Prostate gland (tissue), 2 donors: ENCODE data around the gene PCDHGA7.

ENCODE experiments used
- POLR2A ChIP-seq: fragments of 450-650 bp; IDR thresholded peaks from one replicate; pipeline ENCODE4 v1.6.1; 2016; ENCODE audit warnings: antibody characterized with exemption, mild to moderate bottlenecking
- POLR2AphosphoS5 ChIP-seq: sonication (generic); formaldehyde crosslinking; IDR thresholded peaks from one replicate; pipeline ENCODE4 v1.6.1; 2017; ENCODE audit warnings: antibody characterized with exemption
- TF ChIP-seq, protein P1 (sequence below), 4 experiments: fragments of 200-600 bp in 2 of 4; fragments of 450-650 bp in 2 of 4; sonication (generic) in 2 of 4; IDR thresholded peaks; 1 replicate in 3 of 4; 2 replicates in 1 of 4; pipeline ENCODE4 v1.5.1; 2016 to 2019; ENCODE audit warnings: antibody characterized with exemption in 4 of 4, mild to moderate bottlenecking in 2 of 4, moderate library complexity in 2 of 4

DNA sequence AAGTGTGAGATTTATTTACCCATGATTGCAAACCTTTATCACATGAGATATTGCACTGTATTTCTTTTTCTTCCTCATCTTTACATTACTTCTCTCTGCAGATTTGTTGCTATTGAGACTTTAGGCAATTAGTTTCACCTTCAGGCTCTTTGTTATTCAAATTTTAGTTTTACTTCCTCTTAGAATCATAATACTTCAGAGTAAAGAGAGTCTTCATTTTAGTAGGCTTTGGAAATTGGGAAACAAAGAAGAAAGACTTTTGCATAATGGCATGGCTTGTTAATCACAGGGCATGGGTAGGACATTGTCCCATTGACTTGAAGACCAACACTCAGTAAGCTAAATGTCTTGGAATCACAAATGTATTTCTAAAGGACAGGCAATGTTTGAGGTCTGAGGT is 19.8 kb upstream of the PCDHGA7 start:
- TF ChIP-seq, protein P1, sequence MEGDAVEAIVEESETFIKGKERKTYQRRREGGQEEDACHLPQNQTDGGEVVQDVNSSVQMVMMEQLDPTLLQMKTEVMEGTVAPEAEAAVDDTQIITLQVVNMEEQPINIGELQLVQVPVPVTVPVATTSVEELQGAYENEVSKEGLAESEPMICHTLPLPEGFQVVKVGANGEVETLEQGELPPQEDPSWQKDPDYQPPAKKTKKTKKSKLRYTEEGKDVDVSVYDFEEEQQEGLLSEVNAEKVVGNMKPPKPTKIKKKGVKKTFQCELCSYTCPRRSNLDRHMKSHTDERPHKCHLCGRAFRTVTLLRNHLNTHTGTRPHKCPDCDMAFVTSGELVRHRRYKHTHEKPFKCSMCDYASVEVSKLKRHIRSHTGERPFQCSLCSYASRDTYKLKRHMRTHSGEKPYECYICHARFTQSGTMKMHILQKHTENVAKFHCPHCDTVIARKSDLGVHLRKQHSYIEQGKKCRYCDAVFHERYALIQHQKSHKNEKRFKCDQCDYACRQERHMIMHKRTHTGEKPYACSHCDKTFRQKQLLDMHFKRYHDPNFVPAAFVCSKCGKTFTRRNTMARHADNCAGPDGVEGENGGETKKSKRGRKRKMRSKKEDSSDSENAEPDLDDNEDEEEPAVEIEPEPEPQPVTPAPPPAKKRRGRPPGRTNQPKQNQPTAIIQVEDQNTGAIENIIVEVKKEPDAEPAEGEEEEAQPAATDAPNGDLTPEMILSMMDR (IDR thresholded peaks at IDR 0.05) = no peak
- TF ChIP-seq POLR2A (no peak), POLR2AphosphoS5 (no peak)
